Measurements from ENCODE around the gene CREB3L4. TPM values are rescaled to one million over a fixed set of nuclear protein-coding genes. Genes with fewer than 3 reads are reported as not detected.

CREB3L4 gene
- total and polyA plus RNA-seq, 2 of the 13 experiments (the other 11 are each of a cell fraction or from before 2014, with no cell fraction given): 9.9 to 18.7 TPM

DNA sequence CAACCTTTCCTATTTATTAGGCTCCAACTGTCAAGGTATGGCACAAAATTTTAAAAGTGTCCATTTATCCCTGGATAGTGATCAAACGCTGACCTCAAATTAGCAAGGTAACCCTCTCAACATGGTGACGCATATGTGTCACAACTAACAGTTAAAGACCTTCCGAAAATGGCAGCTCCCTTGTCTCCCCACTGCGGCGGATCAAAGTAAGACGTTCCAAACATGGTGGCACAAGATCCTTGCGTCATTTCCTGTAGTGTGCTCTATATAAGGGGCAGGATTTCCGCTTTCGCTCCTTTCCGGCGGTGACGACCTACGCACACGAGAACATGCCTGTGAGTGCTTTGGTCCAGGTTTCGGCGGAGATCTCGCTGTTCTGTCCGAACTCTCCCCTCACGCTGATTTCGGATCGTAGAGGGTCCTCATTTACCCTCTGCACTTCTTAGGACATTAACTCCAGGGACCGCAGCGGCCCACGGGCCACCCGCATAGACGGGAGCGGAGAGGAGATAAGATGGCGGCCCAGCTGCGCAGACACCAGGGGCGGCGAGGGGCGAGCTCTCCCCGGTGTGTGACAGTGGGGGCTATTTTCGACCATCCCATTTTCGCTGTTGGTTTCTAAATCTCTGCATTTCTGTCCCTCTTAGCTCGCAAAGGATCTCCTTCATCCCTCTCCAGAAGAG lies 22.9 kb downstream of the CREB3L4 start, which contains the start of gene RPS27 (continued):
- TF ChIP-seq HOXA9 (CRISPR knock-in tag; IDR thresholded peaks at IDR 0.05; ENCODE audit: borderline replicate concordance): no peak

- BruUV-seq (replicated peaks): TSS peak; percentile 88
- peaks cover 2 to 16% of the 10 kb centered on the region in 2 experiments; a peak in 4 of 5 replicates for H3K36me3 ChIP-seq (replicated peaks in 1 of 2; ENCODE audit: control insufficient read depth in 1 of 2, insufficient read depth in 2 of 2, low read length in 2 of 2)
- H3K27ac ChIP-seq (ENCODE audit: extremely low read length, insufficient read depth, low read length): peak overlapping the region; percentile 85
- WGBS (ENCODE audit: low lambda C conversion rate): 4% methylated on average over 9 of the region's 9 CpGs
- FAIRE-seq (no peak), ATAC-seq (no peak), DNase-seq (ENCODE audit: low spot score) (no peak)
- ChIA-PET POLR2A (interaction anchor here (0.9 to 7.5 kb wide), 23 partner anchors 10 to 383 kb away, joined by 3 to 92 read pairs (median 10); partner anchors contain the start of genes CHTOP, CREB3L4, CRTC2 and DENND4B), CTCF (ENCODE audit: low intra/inter-chr PET ratio, low total read pairs) (no interaction called here)
- H3K4me1 ChIP-seq (ENCODE audit: insufficient read depth, low read length): peaks cover 33% of the 10 kb centered on the region
- peaks cover 12% of the 10 kb centered on the region for H4K20me1 ChIP-seq (ENCODE audit: insufficient read depth, low read length)
- intact Hi-C loops (cut with micrococcal nuclease; ENCODE audit: unreplicated experiment) (no loop called here), in situ Hi-C loops (cut with HindIII; ENCODE audit: extremely low pct_ligation_motif_present, low pct_unique_long_range_greater_than_20kb) (no loop called here)
- no peaks in the 10 kb centered on the region for H3K9me3 ChIP-seq (ENCODE audit: low read length)
- peak overlapping the region; percentile 76 for H3K4me2 ChIP-seq (ENCODE audit: low read depth, low read length)
- H3K9ac ChIP-seq (ENCODE audit: insufficient read depth, low read depth, low read length): peak overlapping the region; percentile 98
- H3K4me3 ChIP-seq (replicated peaks in 1 of 3; ENCODE audit: insufficient read depth in 1 of 3, low read depth in 2 of 3, low read length in 3 of 3): peak overlapping the region; percentile 77 to 97 (median 94)
- no peaks in the 10 kb centered on the region; a peak in 1 of 5 replicates for H3K27me3 ChIP-seq (ENCODE audit: control insufficient read depth in 1 of 2, insufficient read depth in 2 of 2, low read length in 2 of 2)
- H3K79me2 ChIP-seq (ENCODE audit: insufficient read depth, low read length): peaks cover 16% of the 10 kb centered on the region
- no peak overlapping the region for H2AFZ ChIP-seq (ENCODE audit: low read length)
- 0 out of 2 replicates have a peak, but pooled peaks have one; percentile 8 for TF ChIP-seq ZBTB8A (CRISPR knock-in tag; IDR thresholded peaks at IDR 0.05; ENCODE audit: borderline replicate concordance, low read depth)
- TF ChIP-seq ZSCAN12 (CRISPR knock-in tag; IDR thresholded peaks at IDR 0.05): no peak
- 0 out of 2 replicates have a peak, but pooled peaks have one; percentile 31 for TF ChIP-seq CCDC6 (CRISPR knock-in tag; IDR thresholded peaks at IDR 0.05)
- peak; percentile 77; the same call in 1 of the 2 replicates for TF ChIP-seq ZNF713 (CRISPR knock-in tag; IDR thresholded peaks at IDR 0.05)
- peak; percentile 17; the same call in 1 of the 2 replicates for TF ChIP-seq ZNF34 (CRISPR knock-in tag; IDR thresholded peaks at IDR 0.05; ENCODE audit: borderline replicate concordance)
- 0 out of 2 replicates have a peak, but pooled peaks have one; percentile 9 for TF ChIP-seq ZNF800 (CRISPR knock-in tag; IDR thresholded peaks at IDR 0.05)
- no peak for TF ChIP-seq NKX3-1 (CRISPR knock-in tag; IDR thresholded peaks at IDR 0.05)
- TF ChIP-seq ZC3H13 (CRISPR knock-in tag; IDR thresholded peaks at IDR 0.05): 0 out of 2 replicates have a peak, but pooled peaks have one; percentile 16
- 0 out of 2 replicates have a peak, but pooled peaks have one; percentile 3 for TF ChIP-seq KDM5A (IDR thresholded peaks at IDR 0.05; ENCODE audit: borderline replicate concordance, low read length)
Measured at GRCh38 chr1:153991151-153991630, 23.5 kb downstream of the CREB3L4 start.

All from HepG2 (cell line).